Epidermal melanocyte (primary cell): ENCODE results near the gene LAMB1.

Experiments
- DNase-seq: peaks from one replicate; pipeline ENCODE4 v3.0.0; 2011; ENCODE audit warnings: low spot score; ENCODE audit not compliant: insufficient read length

LAMB1 gene

GRCh38 chr7:107882766-107883165 is 120.2 kb downstream of the LAMB1 start:
- DNase-seq = no peak

- peak; percentile 37 for DNase-seq
Observed at GRCh38 chr7:107879400-107880035, 123.4 kb downstream of the LAMB1 start.

DNA sequence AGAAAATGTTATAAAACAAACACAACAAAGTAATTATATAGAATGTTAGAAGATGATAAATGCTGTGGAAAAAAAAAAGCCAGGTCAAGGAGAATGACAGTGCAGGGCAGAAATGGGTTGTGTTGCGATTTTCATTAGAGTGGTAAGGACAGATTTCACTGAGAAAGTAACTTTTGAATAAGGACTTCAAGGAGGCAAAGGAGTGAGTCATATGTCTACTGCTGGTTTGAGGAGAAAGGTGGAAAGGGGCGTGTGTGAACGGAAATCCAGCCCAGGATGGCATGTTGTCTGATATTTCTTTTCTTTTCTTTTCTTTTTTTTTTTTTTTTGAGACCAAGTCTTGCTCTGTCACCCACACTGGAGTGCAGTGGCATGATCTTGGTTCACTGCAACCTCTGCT is 124.3 kb downstream of the LAMB1 start:
- DNase-seq = no peak

DNA sequence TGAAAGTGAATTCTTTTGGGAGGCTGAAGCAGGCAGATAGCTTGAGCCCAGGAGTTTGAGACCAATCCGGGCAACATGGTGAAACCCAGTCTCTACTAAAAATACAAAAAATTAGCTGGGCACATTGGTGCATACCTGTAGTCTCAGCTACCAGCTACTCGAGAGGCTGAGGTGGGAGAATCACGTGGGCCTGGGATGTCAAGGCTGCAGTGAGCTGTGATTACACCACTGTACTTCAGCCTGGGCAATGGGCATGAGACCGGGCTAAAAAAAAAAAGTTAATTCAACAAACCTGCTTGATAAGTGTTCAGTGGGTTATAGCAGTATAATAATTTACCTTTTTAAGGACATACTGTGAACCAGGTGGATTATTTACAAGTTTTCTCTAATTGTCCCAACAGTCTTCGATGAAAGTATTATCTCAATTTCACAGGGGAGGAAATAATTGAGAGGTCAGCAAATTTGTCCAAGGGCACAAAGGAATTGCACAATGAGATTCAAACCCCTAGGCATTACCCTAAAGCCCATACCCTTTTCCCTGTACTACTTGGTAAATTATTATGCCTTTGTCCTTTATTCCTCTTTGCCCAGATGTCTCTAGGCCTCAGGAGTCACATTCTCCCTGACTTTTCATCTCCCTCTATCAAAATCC is 125.1 kb downstream of the LAMB1 start:
- DNase-seq = no peak

GRCh38 chr7:107876916-107877315 is 126.0 kb downstream of the LAMB1 start:
- no peak for DNase-seq

- DNase-seq = peak; percentile 55
Observed at GRCh38 chr7:107874605-107875446, 128.1 kb downstream of the LAMB1 start.

- no peak for DNase-seq
Observed at GRCh38 chr7:107874111-107874510, 128.8 kb downstream of the LAMB1 start.
